Adipocyte (in vitro differentiated cells): ENCODE measurements around the gene KRT5.

Source experiments
- DNase-seq: peaks from one replicate; pipeline ENCODE4 v3.0.0-alpha.2; 2015; ENCODE audit warnings: low read depth
- H3K27me3 ChIP-seq: replicated peaks from 2 replicates; pipeline ENCODE4 v1.7.0; 2013; ENCODE audit warnings: mild to moderate bottlenecking, low read length, moderate library complexity; ENCODE audit not compliant: control insufficient read depth, insufficient read depth
- H3K36me3 ChIP-seq: 2 replicates; pipeline ENCODE4 v1.7.0; 2013; ENCODE audit warnings: low read length, mild to moderate bottlenecking, moderate library complexity; ENCODE audit not compliant: control insufficient read depth, insufficient read depth, severe bottlenecking
- H3K4me1 ChIP-seq: 2 replicates; pipeline ENCODE4 v1.7.0; 2013; ENCODE audit warnings: mild to moderate bottlenecking, low read length, moderate library complexity; ENCODE audit not compliant: control insufficient read depth, insufficient read depth
- H3K4me3 ChIP-seq: 2 replicates; pipeline ENCODE4 v1.7.0; 2013; ENCODE audit warnings: mild to moderate bottlenecking, low read length, moderate library complexity
- H3K9ac ChIP-seq: 2 replicates; pipeline ENCODE4 v1.7.0; 2013; ENCODE audit warnings: mild to moderate bottlenecking, low read length, moderate library complexity
- H3K9me3 ChIP-seq: 2 replicates; pipeline ENCODE4 v1.7.0; 2013; ENCODE audit warnings: mild to moderate bottlenecking, low read length, moderate library complexity; ENCODE audit not compliant: control insufficient read depth

The KRT5 gene

DNA sequence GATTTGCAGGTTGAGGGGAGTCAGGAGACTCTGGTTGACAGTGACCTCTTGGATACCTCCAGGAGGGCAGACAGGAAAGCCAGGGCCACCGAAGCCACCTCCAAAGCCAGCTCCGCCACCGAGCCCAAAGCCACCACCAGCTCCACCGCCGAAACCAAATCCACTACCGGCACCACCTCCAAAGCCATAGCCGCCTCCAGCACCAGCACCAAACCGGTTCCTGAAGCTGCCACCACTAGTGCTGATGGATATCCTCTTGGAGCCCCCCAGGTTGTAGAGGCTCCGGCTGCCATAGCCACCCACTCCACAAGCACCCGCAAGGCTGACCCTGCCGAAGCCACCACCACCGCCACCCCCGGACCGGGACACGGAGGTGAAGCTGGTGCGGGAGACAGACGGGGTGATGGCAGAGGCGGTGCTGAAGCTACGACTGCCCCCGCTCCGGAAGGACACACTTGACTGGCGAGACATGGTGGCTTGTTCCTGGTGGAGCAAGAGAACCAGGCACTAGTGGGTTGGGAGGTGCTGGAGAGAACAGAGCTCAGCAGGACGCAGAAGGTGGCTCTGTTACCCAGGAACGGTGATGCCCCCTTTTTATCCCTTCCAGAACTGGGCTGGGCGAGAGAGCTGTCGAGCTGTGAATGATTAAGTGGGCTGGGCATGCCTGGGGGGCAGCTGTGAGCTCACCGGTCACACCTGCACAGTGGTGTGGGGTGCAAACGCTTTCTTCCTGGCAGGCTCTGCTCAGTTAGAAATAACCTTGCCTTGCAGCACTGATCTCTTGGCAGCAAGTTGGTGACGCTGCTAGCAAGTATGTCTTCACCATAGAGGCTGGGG is at the start of gene KRT5:
Gene KRT5 (minus strand): TSS at position 569 of the 837 bp plus-strand sequence. CDS start 98 bp downstream, at position 471.
- DNase-seq: no peak
- H3K9ac ChIP-seq: no peak within 1 kb of the TSS
- H3K36me3 ChIP-seq: no peaks in the 10 kb centered on the region
- H3K4me1 ChIP-seq: peaks cover 45% of the 10 kb centered on the region
- H3K9me3 ChIP-seq: no peaks in the 10 kb centered on the region
- peaks cover 37% of the 10 kb centered on the region for H3K27me3 ChIP-seq
- H3K4me3 ChIP-seq: no peak within 1 kb of the TSS

DNA sequence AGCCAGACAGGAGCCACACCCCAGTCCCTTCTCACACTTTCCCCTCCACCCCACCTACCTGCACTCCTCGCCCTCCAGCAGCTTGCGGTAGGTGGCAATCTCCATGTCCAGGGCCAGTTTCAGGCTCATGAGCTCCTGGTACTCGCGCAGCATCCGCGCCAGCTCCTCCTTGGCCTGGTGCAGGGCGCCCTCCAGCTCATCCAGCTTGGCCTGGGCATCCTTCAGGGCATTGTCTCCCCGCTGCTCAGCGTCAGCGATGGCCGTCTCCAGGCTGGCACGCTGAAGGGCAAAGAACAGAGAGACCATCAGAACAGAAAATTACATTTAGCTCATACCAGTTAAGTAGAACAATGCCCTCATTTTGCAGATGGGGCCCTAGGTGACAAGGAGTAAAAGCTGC is 47.9 kb upstream of the KRT5 start:
- Histone ChIP-seq H3K9ac (no peak overlapping the region), H3K27me3 (peaks cover 93% of the 10 kb centered on the region), H3K36me3 (no peaks in the 10 kb centered on the region), H3K4me3 (no peak overlapping the region), H3K4me1 (no peaks in the 10 kb centered on the region), H3K9me3 (no peaks in the 10 kb centered on the region)
- DNase-seq: no peak

DNA sequence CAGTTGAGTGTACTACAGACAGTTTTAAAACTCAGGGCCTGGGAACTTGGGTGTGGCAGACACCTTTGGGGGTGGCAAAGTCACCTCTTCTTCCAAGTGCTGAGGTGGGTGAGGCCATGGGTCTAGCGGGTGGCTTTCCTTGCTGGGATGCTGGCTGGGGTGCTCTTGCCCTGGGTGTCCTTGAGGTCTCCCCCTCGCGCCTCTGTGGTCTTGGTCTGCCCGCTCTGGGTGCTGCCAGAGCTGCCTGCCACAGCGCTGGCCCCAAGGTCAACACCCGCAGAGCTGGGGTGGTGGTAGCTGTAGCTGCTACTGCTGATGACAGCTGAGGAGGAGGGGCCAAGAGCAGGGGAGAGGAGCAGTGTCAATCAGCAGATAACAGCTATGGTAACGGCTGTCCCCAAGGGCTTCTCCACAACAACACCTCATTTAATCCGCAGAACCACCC is 46.7 kb upstream of the KRT5 start:
- Histone ChIP-seq H3K4me1 (no peaks in the 10 kb centered on the region), H3K9me3 (no peaks in the 10 kb centered on the region), H3K4me3 (no peak overlapping the region), H3K27me3 (peaks cover 89% of the 10 kb centered on the region), H3K36me3 (no peaks in the 10 kb centered on the region), H3K9ac (no peak overlapping the region)
- DNase-seq: no peak

DNA sequence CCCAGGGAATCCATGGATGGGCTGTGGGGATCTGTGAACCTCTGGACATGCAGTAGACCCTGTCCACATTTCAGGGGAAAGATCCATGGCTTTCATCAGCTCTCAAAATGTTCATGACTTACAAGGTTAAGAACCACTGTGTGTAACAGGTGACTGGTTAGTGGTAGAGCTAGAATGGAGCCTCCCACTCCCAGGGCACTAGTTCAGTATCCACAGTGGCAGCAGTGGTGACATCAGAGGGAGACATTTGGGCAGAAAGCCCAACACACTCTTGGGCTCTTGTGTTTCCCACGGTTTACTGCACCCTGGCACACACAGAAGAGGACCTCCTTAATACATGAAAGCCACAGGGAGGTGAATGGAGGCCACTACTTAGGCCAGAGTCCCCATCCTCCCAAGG is 44.4 kb upstream of the KRT5 start:
- Histone ChIP-seq H3K36me3 (no peaks in the 10 kb centered on the region), H3K27me3 (peaks cover 86% of the 10 kb centered on the region), H3K9ac (no peak overlapping the region), H3K4me1 (no peaks in the 10 kb centered on the region), H3K4me3 (no peak overlapping the region), H3K9me3 (no peaks in the 10 kb centered on the region)
- no peak for DNase-seq

DNA sequence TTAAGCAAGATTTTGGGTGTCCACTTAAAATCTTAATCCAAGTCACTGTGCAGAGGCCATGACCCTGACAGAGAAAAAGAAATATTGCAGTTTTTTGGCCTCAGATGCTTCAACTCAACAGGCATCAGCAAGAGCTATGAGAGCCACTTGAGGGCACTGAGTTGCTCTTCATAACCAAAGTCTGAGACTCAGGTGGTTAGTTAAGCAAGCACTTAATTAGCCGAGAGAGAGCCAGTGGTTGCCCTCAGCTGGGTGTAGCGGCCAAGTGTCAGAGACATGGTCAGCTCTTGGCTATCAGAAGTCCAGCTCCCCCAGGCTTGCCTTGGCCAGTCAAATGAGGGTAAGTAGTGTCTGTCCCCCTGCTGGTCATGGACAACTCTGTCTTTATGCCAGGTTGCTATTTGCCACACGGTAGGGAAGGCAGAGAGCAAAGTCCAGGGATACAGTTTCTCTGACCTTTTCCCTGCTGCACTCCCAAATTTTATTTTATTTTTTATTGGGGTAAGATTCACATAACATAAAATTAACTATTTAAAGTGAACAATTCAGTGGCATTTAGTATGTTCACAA is 41.8 kb upstream of the KRT5 start:
- H3K27me3 ChIP-seq: peaks cover 78% of the 10 kb centered on the region
- no peaks in the 10 kb centered on the region for H3K4me1 ChIP-seq
- no peaks in the 10 kb centered on the region for H3K9me3 ChIP-seq
- H3K4me3 ChIP-seq: no peak overlapping the region
- no peak for DNase-seq
- H3K9ac ChIP-seq: no peak overlapping the region
- H3K36me3 ChIP-seq: no peaks in the 10 kb centered on the region

DNA sequence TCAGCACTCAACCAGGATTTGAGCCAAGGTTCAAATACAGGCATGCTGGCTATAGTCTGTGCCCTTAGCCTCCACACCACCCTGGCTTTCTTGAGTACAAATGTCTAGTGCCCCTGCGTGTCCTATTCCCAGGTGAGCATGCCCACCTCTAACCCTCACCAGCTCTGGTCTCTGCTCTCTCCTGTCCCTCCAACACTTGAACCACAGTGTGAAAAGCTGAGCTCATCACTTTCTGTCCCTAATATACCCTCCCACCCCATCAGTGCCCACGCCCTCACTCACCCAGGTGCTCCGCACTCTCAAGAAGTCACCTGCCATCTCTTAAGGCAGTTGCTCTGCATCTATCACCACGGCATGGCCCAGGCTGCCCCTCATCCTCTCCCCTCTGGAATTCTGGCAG is 39.8 kb upstream of the KRT5 start:
- DNase-seq: no peak
- no peaks in the 10 kb centered on the region for H3K4me1 ChIP-seq
- no peak overlapping the region for H3K4me3 ChIP-seq
- no peaks in the 10 kb centered on the region for H3K36me3 ChIP-seq
- peaks cover 68% of the 10 kb centered on the region for H3K27me3 ChIP-seq
- no peak overlapping the region for H3K9ac ChIP-seq
- H3K9me3 ChIP-seq: no peaks in the 10 kb centered on the region

DNA sequence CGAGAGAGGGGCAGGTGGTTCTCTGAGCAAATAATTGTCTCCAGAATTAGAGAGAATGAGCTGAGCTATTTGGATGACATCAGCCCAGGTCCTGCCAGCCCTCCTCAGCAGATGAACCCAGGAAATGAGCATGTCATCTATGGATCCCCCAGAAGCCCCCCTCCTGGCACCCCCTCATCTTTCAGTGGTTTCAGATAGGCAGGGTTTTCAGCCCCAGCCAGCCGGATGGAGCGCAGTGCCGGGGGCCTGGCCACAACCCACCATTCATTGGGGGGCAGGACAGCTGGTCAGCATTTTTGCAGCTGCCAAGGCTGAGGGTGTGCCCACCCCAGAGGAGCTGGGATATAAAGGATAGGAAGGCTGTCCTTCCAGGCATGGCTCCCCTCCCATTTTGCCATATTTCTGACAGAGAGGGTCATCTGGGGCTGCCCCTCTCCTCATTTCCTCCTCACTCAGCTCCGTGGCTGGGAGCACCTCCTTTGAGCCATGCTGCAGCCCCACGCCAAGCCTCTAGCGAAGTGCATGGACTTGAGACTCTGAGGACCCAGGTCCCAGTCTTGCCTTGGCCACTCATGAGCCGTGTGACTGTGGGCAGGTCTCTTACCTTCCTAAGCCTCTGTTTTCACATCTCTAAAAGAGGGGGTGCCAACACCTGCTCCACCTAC is 38.7 kb upstream of the KRT5 start:
- no peak overlapping the region for H3K4me3 ChIP-seq
- no peaks in the 10 kb centered on the region for H3K9me3 ChIP-seq
- DNase-seq: no peak
- H3K36me3 ChIP-seq: no peaks in the 10 kb centered on the region
- no peak overlapping the region for H3K9ac ChIP-seq
- H3K27me3 ChIP-seq: peaks cover 67% of the 10 kb centered on the region
- no peaks in the 10 kb centered on the region for H3K4me1 ChIP-seq

DNA sequence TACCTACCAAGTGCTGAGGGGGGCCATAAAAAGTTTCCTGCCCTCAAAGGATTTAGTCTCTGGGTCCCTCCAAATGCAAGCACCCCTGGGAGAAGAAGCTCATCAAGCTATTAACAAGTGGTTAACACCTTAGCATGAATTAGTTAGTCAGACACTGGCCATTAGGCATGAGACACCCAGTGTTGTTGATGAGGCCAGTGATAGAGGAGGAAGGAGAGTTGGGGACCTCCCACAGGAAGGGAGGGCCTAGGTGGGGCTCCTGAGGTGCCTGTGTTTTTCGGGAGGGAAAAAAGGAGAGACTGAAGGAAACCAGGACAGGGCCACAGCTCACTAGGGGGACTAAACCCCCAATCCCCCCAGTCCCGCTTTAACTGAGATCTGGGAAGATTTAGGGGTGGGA is 37.3 kb upstream of the KRT5 start:
- no peak overlapping the region for H3K9ac ChIP-seq
- H3K27me3 ChIP-seq: peaks cover 72% of the 10 kb centered on the region
- H3K36me3 ChIP-seq: no peaks in the 10 kb centered on the region
- DNase-seq: no peak
- no peak overlapping the region for H3K4me3 ChIP-seq
- no peaks in the 10 kb centered on the region for H3K4me1 ChIP-seq
- no peaks in the 10 kb centered on the region for H3K9me3 ChIP-seq

DNA sequence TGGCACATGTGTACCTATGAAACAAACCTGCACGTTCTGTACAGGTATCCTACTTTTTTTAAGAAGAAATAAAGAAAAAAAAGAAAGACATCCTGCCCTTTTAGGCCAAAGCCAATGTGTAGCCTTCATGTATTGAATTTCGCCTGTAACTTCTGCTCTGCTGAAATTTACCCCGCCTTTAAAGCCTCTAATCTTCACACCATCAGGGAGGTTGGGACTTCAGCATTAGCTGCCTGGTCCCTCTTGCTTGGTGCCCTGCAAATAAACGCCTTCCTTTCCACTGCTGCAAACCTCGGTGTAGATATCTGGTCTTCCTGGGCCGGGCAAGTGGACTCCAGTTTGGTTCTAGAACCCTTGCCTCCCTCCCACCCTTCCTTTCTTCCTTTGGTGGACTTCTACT is 35.4 kb upstream of the KRT5 start:
- no peak for DNase-seq
- peaks cover 74% of the 10 kb centered on the region for H3K27me3 ChIP-seq

DNA sequence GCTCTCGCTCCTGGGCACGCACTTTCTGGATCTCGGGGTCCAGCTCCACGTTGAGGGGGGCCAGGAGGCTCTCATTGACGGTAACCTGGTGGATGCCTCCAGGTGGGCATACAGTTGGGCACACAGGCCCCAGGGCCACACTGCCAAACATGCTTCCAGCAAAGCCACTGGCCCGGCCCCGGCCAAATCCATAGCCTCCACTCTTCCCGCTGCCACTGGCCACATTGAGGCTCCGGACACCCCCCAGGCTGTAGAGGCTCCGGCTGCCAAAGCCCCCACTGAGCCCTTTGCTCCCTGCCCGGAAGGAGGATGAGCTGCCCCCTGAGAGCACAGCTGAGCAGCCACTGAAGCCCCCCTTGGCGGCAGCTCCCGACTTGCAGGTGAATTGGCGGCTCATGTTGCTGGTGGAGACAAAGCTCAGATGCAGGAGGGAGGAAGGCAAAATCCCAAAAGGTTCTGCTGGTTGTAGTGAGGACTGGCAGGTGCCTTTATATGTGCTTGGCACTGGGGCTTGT is 32.5 kb upstream of the KRT5 start, which contains the start of gene KRT71:
Gene KRT71 (minus strand): TSS at position 465 of the 515 bp plus-strand sequence. CDS start 68 bp downstream, at position 397.
- no peak for DNase-seq
- H3K9me3 ChIP-seq: no peaks in the 10 kb centered on the region
- peaks cover 79% of the 10 kb centered on the region for H3K27me3 ChIP-seq
- no peak within 1 kb of the TSS for H3K4me3 ChIP-seq
- H3K9ac ChIP-seq: no peak within 1 kb of the TSS
- no peaks in the 10 kb centered on the region for H3K36me3 ChIP-seq
- H3K4me1 ChIP-seq: no peaks in the 10 kb centered on the region

More for the DNA sequence above, 35.4 kb upstream of the KRT5 start:
- Histone ChIP-seq H3K36me3 (no peaks in the 10 kb centered on the region), H3K9ac (no peak overlapping the region), H3K4me1 (no peaks in the 10 kb centered on the region), H3K4me3 (no peak overlapping the region), H3K9me3 (no peaks in the 10 kb centered on the region)

DNA sequence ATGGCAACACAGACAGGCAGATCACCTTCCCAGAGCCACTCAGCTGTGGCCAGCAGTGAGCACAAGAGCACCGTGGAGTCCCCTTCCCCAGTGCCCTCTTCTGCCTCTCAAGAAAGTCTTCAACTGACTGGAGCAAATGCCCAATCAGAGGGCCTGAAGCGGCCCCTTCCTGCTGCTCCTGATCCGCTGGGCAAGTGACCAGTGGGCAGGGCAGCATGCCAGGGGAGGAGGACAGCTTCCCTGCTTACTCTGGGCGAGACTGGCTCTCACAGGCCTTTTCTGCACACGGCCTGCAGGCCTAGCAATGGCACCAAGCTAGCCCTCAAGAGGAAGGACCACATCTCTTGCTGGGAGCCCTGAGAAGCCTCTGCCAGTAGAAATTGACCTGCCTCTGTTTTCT is 31.9 kb upstream of the KRT5 start:
- no peak overlapping the region for H3K9ac ChIP-seq
- peaks cover 86% of the 10 kb centered on the region for H3K27me3 ChIP-seq
- H3K36me3 ChIP-seq: no peaks in the 10 kb centered on the region
- H3K4me3 ChIP-seq: no peak overlapping the region
- no peaks in the 10 kb centered on the region for H3K9me3 ChIP-seq
- no peak for DNase-seq
- H3K4me1 ChIP-seq: no peaks in the 10 kb centered on the region
